Sigmoid colon (tissue), 7 donors: ENCODE results near the gene ALAS2. TPM values are rescaled to one million over a fixed set of nuclear protein-coding genes. Genes with fewer than 3 reads are reported as not detected.

Experiments used
- DNase-seq: peaks from one replicate; pipeline ENCODE4 v3.0.0-alpha.2; 2019
- H3K27ac ChIP-seq, 4 donors: fragments of 200-600 bp; sonication (generic); one replicate each; pipeline ENCODE4 v1.5.1; 2016 to 2019; ENCODE audit warnings: mild to moderate bottlenecking in 1 of 4
- H3K27me3 ChIP-seq, 3 donors: fragments of 200-600 bp; sonication (generic); one replicate each; pipeline ENCODE4 v1.5.1; 2019; ENCODE audit warnings: mild to moderate bottlenecking in 1 of 3
- H3K36me3 ChIP-seq, 4 donors: fragments of 200-600 bp; sonication (generic); one replicate each; pipeline ENCODE4 v1.5.1; 2016 to 2019
- H3K4me1 ChIP-seq, 4 donors: fragments of 200-600 bp; sonication (generic); one replicate each; pipeline ENCODE4 v1.5.1; 2017 to 2019
- H3K4me3 ChIP-seq, 4 donors: fragments of 200-600 bp; sonication (generic); one replicate each; pipeline ENCODE4 v1.5.1; 2017 to 2019; ENCODE audit warnings: mild to moderate bottlenecking in 2 of 4, moderate library complexity in 1 of 4
- H3K9me3 ChIP-seq, 4 donors: fragments of 200-600 bp in 3 of 4; sonication (generic) in 3 of 4; one replicate each; pipeline versions ENCODE4 v1.5.1 to v1.6.1; 2013 to 2019
- EP300 ChIP-seq, 4 donors: sonication (generic); formaldehyde crosslinking; IDR thresholded peaks; one replicate each; pipeline ENCODE4 v1.6.1; 2017; ENCODE audit warnings: antibody characterized with exemption in 4 of 4
- POLR2A ChIP-seq, 2 donors: fragments of 450-650 bp; IDR thresholded peaks; one replicate each; pipeline ENCODE4 v1.6.1; 2016; ENCODE audit warnings: antibody characterized with exemption in 2 of 2, mild to moderate bottlenecking in 2 of 2, moderate library complexity in 2 of 2
- POLR2AphosphoS5 ChIP-seq, 4 donors: sonication (generic); formaldehyde crosslinking; IDR thresholded peaks; one replicate each; pipeline ENCODE4 v1.6.1; 2017; ENCODE audit warnings: antibody characterized with exemption in 4 of 4
- WGBS, 2 donors: extraction: QIAGEN DNeasy Blood & Tissue Kit; methylation state at CpG; one replicate each; pipeline ENCODE4 v1.1.7; 2013; 5-methylcytosine and 5-hydroxymethylcytosine counted together
- intact Hi-C: fragments of 100-400 bp; cut with DNase I; formaldehyde crosslinking; loops from one replicate; pipeline ENCODE4 v1.15.1; 2023
- polyA plus RNA-seq, 3 donors: library from polyadenylated mRNA; stranded (reverse); fragments of 200-250 nt; gene quantifications; one replicate each; pipeline ENCODE4 v1.2.3, GENCODE V29; 2013
- total RNA-seq, 4 donors: library from RNA; depleted of rRNA; stranded (reverse); fragments of >200 nt; gene quantifications; one replicate each; pipeline ENCODE4 v1.1.0, GENCODE V29; 2016
- TF ChIP-seq, protein P1 (sequence below), 4 experiments: fragments of 450-650 bp in 3 of 4; fragments of 200-600 bp in 1 of 4; IDR thresholded peaks; one replicate each; pipeline ENCODE4 v1.5.1; 2016 to 2019; ENCODE audit warnings: antibody characterized with exemption in 4 of 4, mild to moderate bottlenecking in 3 of 4, moderate library complexity in 2 of 4
- donor health status: healthy with polysubstance abuse.
- donor health status: Bipolar disorder and iron deficiency.
- donor health status: healthy.

The ALAS2 gene
- total and polyA plus RNA-seq, 7 donors: not detected

DNA sequence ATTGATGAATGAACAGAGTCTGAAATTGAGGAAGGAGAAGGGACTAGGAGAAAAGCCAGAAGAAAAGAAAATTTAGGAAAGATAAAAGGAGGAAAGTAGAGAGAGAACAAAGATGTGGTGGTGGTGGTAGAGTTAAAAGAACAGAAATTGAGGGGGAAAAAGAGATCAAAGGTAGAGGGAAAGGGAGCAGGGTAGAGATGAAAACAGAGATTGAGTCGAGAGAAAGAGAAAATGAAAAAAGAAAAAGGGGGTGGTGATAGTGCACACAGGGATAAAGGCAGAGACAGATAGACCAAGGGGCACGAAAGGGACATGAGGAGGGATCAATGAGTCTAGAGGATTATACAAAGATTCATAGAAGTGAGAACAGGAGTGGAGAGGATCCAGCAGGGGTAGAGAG lies 3.9 kb downstream of the ALAS2 start:
- 82 to 88% methylated on average over 2 of the region's 2 CpGs for WGBS, 2 donors

DNA sequence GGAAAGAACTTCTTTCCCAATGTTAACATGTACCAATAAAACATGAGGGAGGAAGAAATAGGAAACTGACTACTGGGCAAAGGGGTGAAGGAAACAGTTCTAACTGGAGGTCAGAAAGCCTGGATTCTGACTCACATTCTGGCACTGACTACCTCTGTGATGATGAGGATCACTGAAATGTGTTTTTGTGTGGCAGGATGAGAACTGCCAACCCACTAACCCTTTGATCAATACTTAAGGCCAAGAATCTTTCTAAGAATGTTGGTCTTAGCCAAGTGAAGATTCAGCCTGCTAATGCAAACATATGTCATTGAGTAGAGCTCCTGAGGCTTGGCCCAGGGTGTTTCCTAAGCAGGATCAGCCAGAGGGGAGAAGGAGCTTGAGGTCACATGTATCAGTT lies 4.6 kb downstream of the ALAS2 start:
- no peak overlapping the region for H3K27ac ChIP-seq
- no peaks in the 10 kb centered on the region for H3K27me3 ChIP-seq
- intact Hi-C loops: no loop called here
- no peak for DNase-seq
- no peaks in the 10 kb centered on the region for H3K9me3 ChIP-seq
- no peaks in the 10 kb centered on the region for H3K36me3 ChIP-seq
- TF ChIP-seq POLR2AphosphoS5 (IDR thresholded peaks at IDR 0.05) (no peak), EP300 (IDR thresholded peaks at IDR 0.05) (no peak), POLR2A (IDR thresholded peaks at IDR 0.05) (no peak)
- TF ChIP-seq, protein P1, sequence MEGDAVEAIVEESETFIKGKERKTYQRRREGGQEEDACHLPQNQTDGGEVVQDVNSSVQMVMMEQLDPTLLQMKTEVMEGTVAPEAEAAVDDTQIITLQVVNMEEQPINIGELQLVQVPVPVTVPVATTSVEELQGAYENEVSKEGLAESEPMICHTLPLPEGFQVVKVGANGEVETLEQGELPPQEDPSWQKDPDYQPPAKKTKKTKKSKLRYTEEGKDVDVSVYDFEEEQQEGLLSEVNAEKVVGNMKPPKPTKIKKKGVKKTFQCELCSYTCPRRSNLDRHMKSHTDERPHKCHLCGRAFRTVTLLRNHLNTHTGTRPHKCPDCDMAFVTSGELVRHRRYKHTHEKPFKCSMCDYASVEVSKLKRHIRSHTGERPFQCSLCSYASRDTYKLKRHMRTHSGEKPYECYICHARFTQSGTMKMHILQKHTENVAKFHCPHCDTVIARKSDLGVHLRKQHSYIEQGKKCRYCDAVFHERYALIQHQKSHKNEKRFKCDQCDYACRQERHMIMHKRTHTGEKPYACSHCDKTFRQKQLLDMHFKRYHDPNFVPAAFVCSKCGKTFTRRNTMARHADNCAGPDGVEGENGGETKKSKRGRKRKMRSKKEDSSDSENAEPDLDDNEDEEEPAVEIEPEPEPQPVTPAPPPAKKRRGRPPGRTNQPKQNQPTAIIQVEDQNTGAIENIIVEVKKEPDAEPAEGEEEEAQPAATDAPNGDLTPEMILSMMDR (IDR thresholded peaks at IDR 0.05): no peak
- H3K4me1 ChIP-seq: no peaks in the 10 kb centered on the region
- H3K4me3 ChIP-seq: no peak overlapping the region

More for the DNA sequence above, 3.9 kb downstream of the ALAS2 start:
- no peaks in the 10 kb centered on the region for H3K4me1 ChIP-seq
- H3K27me3 ChIP-seq: no peaks in the 10 kb centered on the region
- no peak for DNase-seq
- H3K4me3 ChIP-seq: no peak overlapping the region
- intact Hi-C loops: no loop called here
- H3K9me3 ChIP-seq: no peaks in the 10 kb centered on the region
- H3K27ac ChIP-seq: no peak overlapping the region
- no peaks in the 10 kb centered on the region for H3K36me3 ChIP-seq
- TF ChIP-seq, protein P1 (IDR thresholded peaks at IDR 0.05): no peak
- TF ChIP-seq POLR2AphosphoS5 (IDR thresholded peaks at IDR 0.05) (no peak), EP300 (IDR thresholded peaks at IDR 0.05) (no peak), POLR2A (IDR thresholded peaks at IDR 0.05) (no peak)

DNA sequence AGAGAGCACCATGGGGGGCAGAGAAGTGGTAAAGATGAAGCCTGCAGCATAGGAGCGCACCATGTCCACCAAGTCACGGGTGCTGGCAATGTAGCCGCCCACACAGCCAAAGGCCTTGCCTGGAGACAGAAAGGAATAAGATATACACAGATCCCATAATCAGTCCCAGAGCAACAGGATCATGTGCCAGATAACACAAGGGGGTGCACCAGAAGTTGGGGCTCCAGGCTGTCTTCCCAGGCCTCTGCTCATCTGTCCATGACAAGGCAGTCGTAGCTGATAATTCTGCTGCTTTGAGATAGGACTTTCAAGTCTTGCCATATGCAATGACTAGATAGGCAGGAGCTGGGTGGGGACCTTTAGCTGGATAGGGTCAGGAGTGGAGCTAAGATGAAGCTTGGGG lies 15.9 kb downstream of the ALAS2 start:
- Histone ChIP-seq H3K27me3 (no peaks in the 10 kb centered on the region), H3K4me3 (no peak overlapping the region), H3K36me3 (no peaks in the 10 kb centered on the region), H3K27ac (no peak overlapping the region), H3K4me1 (no peaks in the 10 kb centered on the region), H3K9me3 (no peaks in the 10 kb centered on the region)
- TF ChIP-seq POLR2A (IDR thresholded peaks at IDR 0.05) (no peak), EP300 (IDR thresholded peaks at IDR 0.05) (no peak), POLR2AphosphoS5 (IDR thresholded peaks at IDR 0.05) (no peak)
- TF ChIP-seq, protein P1 (IDR thresholded peaks at IDR 0.05): no peak
- WGBS, 2 donors: 97 to 98% methylated on average over 4 of the region's 4 CpGs
- intact Hi-C loops: no loop called here
- no peak for DNase-seq

DNA sequence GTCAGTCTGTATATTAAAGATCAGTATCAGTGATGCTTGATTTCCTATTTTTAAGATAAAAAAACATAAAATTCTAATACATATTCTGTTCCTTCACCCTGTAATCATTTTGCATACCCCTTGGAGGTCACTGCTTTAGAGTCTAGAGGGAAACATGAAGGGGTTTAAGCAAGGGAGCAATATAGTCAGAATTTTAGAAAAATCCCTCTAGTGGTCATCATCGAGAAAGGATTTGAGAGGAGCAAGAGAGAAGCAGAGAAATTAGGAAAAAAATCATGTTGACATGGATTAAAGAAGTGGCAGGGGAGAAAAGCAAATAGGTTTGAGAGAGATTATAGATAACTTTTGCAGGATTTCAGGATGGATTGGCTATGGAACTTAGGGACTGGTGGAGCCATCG lies 19.5 kb downstream of the ALAS2 start:
- TF ChIP-seq, protein P1 (IDR thresholded peaks at IDR 0.05): no peak
- TF ChIP-seq POLR2AphosphoS5 (IDR thresholded peaks at IDR 0.05): no peak
- no peak for TF ChIP-seq EP300 (IDR thresholded peaks at IDR 0.05)
- no peak for TF ChIP-seq POLR2A (IDR thresholded peaks at IDR 0.05)

More for the DNA sequence above, 19.5 kb downstream of the ALAS2 start:
- no peak for DNase-seq
- Histone ChIP-seq H3K27ac (no peak overlapping the region), H3K4me1 (no peaks in the 10 kb centered on the region), H3K27me3 (no peaks in the 10 kb centered on the region), H3K4me3 (no peak overlapping the region), H3K9me3 (no peaks in the 10 kb centered on the region), H3K36me3 (peaks cover 0 to 6% (median 0%) of the 10 kb centered on the region in 4 donors)
- intact Hi-C loops: no loop called here
- 52 to 55% methylated on average over 2 of the region's 2 CpGs for WGBS, 2 donors
